ENCODE results near the gene SMG7. TPM values are rescaled to one million over a fixed set of nuclear protein-coding genes. Genes with fewer than 3 reads are reported as not detected.

Gene SMG7
- total RNA-seq, 2 donors from 2014 or later: 60.9 to 92.8 TPM

DNA sequence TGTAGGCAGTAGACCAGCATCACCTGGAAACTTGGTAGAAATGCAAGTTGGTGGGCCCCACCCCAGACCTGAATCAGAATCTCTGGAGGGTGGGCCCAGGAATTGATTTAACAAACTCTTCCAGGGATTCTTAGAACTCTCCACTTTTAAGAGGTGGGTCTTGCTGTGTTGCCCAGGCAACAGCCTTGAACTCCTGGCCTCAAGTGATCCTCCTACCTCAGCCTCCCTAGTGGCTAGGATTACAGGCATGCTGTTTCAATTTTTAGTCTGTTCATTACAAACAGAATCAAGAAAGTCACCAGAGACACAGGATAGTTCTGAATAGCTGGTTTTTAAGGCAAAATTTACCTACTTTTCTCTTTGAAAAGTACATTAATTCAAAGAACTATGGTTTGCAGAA lies 86.8 kb downstream of the SMG7 start:
- Histone ChIP-seq H3K27ac (no peak overlapping the region), H3K4me3 (no peak overlapping the region), H3K4me1 (replicated peaks) (no peaks in the 10 kb centered on the region), H3K9me3 (no peaks in the 10 kb centered on the region), H3K27me3 (replicated peaks; ENCODE audit: insufficient read depth) (no peaks in the 10 kb centered on the region), H3K36me3 (no peaks in the 10 kb centered on the region)
- DNase-seq (ENCODE audit: low spot score): no peak
- intact Hi-C loops (cut with DNase I): no loop called here
- TF ChIP-seq, protein P1, sequence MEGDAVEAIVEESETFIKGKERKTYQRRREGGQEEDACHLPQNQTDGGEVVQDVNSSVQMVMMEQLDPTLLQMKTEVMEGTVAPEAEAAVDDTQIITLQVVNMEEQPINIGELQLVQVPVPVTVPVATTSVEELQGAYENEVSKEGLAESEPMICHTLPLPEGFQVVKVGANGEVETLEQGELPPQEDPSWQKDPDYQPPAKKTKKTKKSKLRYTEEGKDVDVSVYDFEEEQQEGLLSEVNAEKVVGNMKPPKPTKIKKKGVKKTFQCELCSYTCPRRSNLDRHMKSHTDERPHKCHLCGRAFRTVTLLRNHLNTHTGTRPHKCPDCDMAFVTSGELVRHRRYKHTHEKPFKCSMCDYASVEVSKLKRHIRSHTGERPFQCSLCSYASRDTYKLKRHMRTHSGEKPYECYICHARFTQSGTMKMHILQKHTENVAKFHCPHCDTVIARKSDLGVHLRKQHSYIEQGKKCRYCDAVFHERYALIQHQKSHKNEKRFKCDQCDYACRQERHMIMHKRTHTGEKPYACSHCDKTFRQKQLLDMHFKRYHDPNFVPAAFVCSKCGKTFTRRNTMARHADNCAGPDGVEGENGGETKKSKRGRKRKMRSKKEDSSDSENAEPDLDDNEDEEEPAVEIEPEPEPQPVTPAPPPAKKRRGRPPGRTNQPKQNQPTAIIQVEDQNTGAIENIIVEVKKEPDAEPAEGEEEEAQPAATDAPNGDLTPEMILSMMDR (IDR thresholded peaks at IDR 0.05): no peak
- TF ChIP-seq POLR2AphosphoS5 (IDR thresholded peaks at IDR 0.05) (no peak), POLR2A (IDR thresholded peaks at IDR 0.05) (no peak)

DNA sequence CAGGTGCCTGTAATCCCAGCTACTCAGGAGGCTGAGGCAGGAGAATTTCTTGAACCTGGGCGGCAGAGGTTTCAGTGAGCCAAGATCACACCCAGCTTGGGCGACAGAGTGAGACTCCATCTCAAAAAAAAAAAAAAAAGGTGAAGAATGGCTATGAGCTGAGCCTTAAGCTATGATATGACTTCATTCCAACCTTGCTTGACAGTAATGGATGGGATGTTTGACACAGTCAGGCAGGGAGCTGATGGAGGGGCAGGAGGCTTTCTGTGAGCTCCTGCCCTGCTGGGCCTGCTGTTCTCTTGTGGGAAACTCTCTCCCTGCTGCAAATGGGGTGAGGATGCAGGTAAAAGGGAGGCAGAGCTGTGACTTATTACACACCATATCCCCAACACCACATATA lies 90.4 kb downstream of the SMG7 start:
- intact Hi-C loops (cut with DNase I): no loop called here
- no peaks in the 10 kb centered on the region for H3K9me3 ChIP-seq
- no peaks in the 10 kb centered on the region for H3K36me3 ChIP-seq
- TF ChIP-seq POLR2A (IDR thresholded peaks at IDR 0.05) (no peak), POLR2AphosphoS5 (IDR thresholded peaks at IDR 0.05) (no peak)
- TF ChIP-seq, protein P1 (IDR thresholded peaks at IDR 0.05): no peak
- 92% methylated on average over 2 of the region's 2 CpGs for WGBS
- H3K4me3 ChIP-seq: no peak overlapping the region
- H3K27me3 ChIP-seq (replicated peaks; ENCODE audit: insufficient read depth): no peaks in the 10 kb centered on the region
- H3K27ac ChIP-seq: no peak overlapping the region
- no peak for DNase-seq (ENCODE audit: low spot score)
- H3K4me1 ChIP-seq (replicated peaks): no peaks in the 10 kb centered on the region

DNA sequence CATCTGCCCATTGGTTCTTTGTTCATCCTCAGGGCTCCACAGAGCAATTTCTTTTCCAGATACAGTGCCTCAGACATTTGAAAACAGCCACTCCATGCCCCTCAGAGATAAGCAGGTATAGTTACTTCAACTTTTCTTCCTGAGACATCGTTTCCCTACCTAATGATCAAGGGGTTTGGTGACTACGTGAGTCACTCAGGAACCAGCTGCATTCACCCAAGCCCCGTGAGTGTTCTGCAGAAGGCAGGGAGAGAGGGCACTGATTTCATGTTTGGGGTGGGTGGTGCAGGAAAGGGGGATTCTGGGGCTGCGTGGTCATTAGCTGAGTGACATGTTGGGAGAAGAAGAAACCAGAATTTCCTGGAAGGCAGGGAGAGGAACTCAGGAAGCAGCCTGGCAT lies 93.0 kb downstream of the SMG7 start:
- Histone ChIP-seq H3K9me3 (no peaks in the 10 kb centered on the region), H3K36me3 (no peaks in the 10 kb centered on the region), H3K27ac (no peak overlapping the region), H3K4me1 (replicated peaks) (no peaks in the 10 kb centered on the region), H3K27me3 (replicated peaks; ENCODE audit: insufficient read depth) (no peaks in the 10 kb centered on the region), H3K4me3 (no peak overlapping the region)
- DNase-seq (ENCODE audit: low spot score): no peak
- intact Hi-C loops (cut with DNase I): no loop called here
- TF ChIP-seq, protein P1 (IDR thresholded peaks at IDR 0.05): no peak
- TF ChIP-seq POLR2A (IDR thresholded peaks at IDR 0.05): no peak
- TF ChIP-seq POLR2AphosphoS5 (IDR thresholded peaks at IDR 0.05): no peak
- 64% methylated on average over 4 of the region's 4 CpGs for WGBS

- Histone ChIP-seq H3K36me3 (no peaks in the 10 kb centered on the region), H3K9me3 (no peaks in the 10 kb centered on the region), H3K4me1 (replicated peaks) (no peaks in the 10 kb centered on the region), H3K27me3 (replicated peaks; ENCODE audit: insufficient read depth) (no peaks in the 10 kb centered on the region), H3K27ac (no peak overlapping the region), H3K4me3 (no peak overlapping the region)
- intact Hi-C loops (cut with DNase I): no loop called here
- no peak for DNase-seq (ENCODE audit: low spot score)
- 93% methylated on average over 2 of the region's 2 CpGs for WGBS
- TF ChIP-seq, protein P1 (IDR thresholded peaks at IDR 0.05): no peak
- TF ChIP-seq POLR2AphosphoS5 (IDR thresholded peaks at IDR 0.05) (no peak), POLR2A (IDR thresholded peaks at IDR 0.05) (no peak)
These were observed 93.7 kb downstream of the SMG7 start for GRCh38 chr1:183566026-183566425.

- no peak for DNase-seq (ENCODE audit: low spot score)
- Histone ChIP-seq H3K9me3 (no peaks in the 10 kb centered on the region), H3K36me3 (no peaks in the 10 kb centered on the region), H3K27ac (no peak overlapping the region), H3K4me3 (no peak overlapping the region), H3K27me3 (replicated peaks; ENCODE audit: insufficient read depth) (no peaks in the 10 kb centered on the region), H3K4me1 (replicated peaks) (no peaks in the 10 kb centered on the region)
- intact Hi-C loops (cut with DNase I): no loop called here
- WGBS: 57% methylated on average over 5 of the region's 5 CpGs
- TF ChIP-seq POLR2AphosphoS5 (IDR thresholded peaks at IDR 0.05) (no peak), POLR2A (IDR thresholded peaks at IDR 0.05) (no peak)
- TF ChIP-seq, protein P1 (IDR thresholded peaks at IDR 0.05): no peak
These were observed 95.3 kb downstream of the SMG7 start for GRCh38 chr1:183567584-183567983.

All from prostate gland (tissue), 2 donors.